B cell (primary cell): ENCODE data around the gene EFEMP1. TPM values are rescaled to one million over a fixed set of nuclear protein-coding genes. Genes with fewer than 3 reads are reported as not detected.

ENCODE experiments used
- ATAC-seq: fragments of 200-7000 bp; cut with Tn5 transposase; one replicate; pipeline ENCODE4 v1.10.0; 2021; ENCODE audit warnings: low read depth, mild to moderate bottlenecking, moderate number of reproducible peaks, moderate library complexity
- CTCF ChIA-PET: fragments of 350-600 bp; sonication (Branson Sonifier 250); formaldehyde crosslinking; loops from one replicate; lab custom pipeline; 2021; ENCODE audit warnings: antibody characterized with exemption, inconsistent platforms; lab: Charles Lee
- POLR2A ChIA-PET: fragments of 350-600 bp; sonication (Branson Sonifier 250); formaldehyde crosslinking; loops from one replicate; lab custom pipeline; 2021; ENCODE audit warnings: antibody characterized with exemption; lab: Charles Lee
- DNase-seq: peaks from one replicate; pipeline ENCODE4 v3.0.0; 2013
- H2AFZ ChIP-seq: 2 replicates; pipeline ENCODE4 v1.6.1; 2012; ENCODE audit warnings: mild to moderate bottlenecking, low read depth, low read length; ENCODE audit not compliant: insufficient read depth, poor library complexity, severe bottlenecking
- H3K27ac ChIP-seq, 2 donors: 1 replicate in 1 of 2; 2 replicates in 1 of 2; pipeline ENCODE4 v1.5.1; 2012 to 2013; ENCODE audit warnings: low read length in 2 of 2, mild to moderate bottlenecking in 2 of 2, moderate library complexity in 1 of 2
- H3K27me3 ChIP-seq, 4 experiments: fragments of 200-600 bp in 1 of 4; sonication (generic) in 1 of 4; replicated peaks in 1 of 4; 1 replicate in 2 of 4; 2 replicates in 2 of 4; pipeline versions ENCODE4 v1.6.1 to v1.7.0; 2013 to 2016; ENCODE audit warnings: low read length in 3 of 4, mild to moderate bottlenecking in 2 of 4, mixed read lengths in 1 of 4, moderate library complexity in 1 of 4; ENCODE audit not compliant: insufficient read depth in 4 of 4, control insufficient read depth in 3 of 4; ENCODE audit errors: control extremely low read depth in 1 of 4
- H3K36me3 ChIP-seq, 2 experiments: replicated peaks in 1 of 2; 1 replicate in 1 of 2; 2 replicates in 1 of 2; pipeline versions ENCODE4 v1.6.1 to v1.7.1; 2013; ENCODE audit warnings: low read length in 1 of 2; ENCODE audit not compliant: insufficient read depth in 2 of 2, control insufficient read depth in 1 of 2; ENCODE audit errors: control extremely low read depth in 1 of 2, extremely low read depth in 1 of 2
- H3K4me1 ChIP-seq, 2 donors: fragments of 200-600 bp in 1 of 2; sonication (generic) in 1 of 2; 1 replicate in 1 of 2; 2 replicates in 1 of 2; pipeline versions ENCODE4 v1.5.1 to v1.6.1; 2013 to 2017; ENCODE audit warnings: low read length in 2 of 2; ENCODE audit not compliant: control insufficient read depth in 2 of 2, insufficient read depth in 2 of 2
- H3K4me2 ChIP-seq: replicated peaks from 2 replicates; pipeline ENCODE3; 2012; ENCODE audit warnings: mild to moderate bottlenecking, low read depth, low read length; ENCODE audit not compliant: poor library complexity, severe bottlenecking
- H3K4me3 ChIP-seq, 5 experiments: fragments of 200-600 bp in 1 of 5; sonication (generic) in 1 of 5; 1 replicate in 3 of 5; 2 replicates in 2 of 5; pipeline versions ENCODE4 v1.5.1 to v1.7.0; 2011 to 2016; ENCODE audit warnings: low read length in 4 of 5, mild to moderate bottlenecking in 4 of 5, low read depth in 2 of 5, control low read depth in 1 of 5, moderate library complexity in 1 of 5; ENCODE audit not compliant: insufficient read depth in 1 of 5; ENCODE audit errors: control extremely low read depth in 1 of 5, extremely low read depth in 1 of 5
- H3K79me2 ChIP-seq: fragments of 200-600 bp; sonication (generic); one replicate; pipeline ENCODE4 v1.6.0; 2016; ENCODE audit warnings: low read length; ENCODE audit not compliant: control insufficient read depth, insufficient read depth
- H3K9ac ChIP-seq: fragments of 200-600 bp; sonication (generic); 2 replicates; pipeline ENCODE4 v1.6.1; 2017; ENCODE audit warnings: mild to moderate bottlenecking, low read length, moderate library complexity
- H3K9me3 ChIP-seq, 3 donors: one replicate each; pipeline versions ENCODE4 v1.6.1 to v1.7.1; 2013; ENCODE audit warnings: low read length in 2 of 3; ENCODE audit not compliant: control insufficient read depth in 2 of 3, insufficient read depth in 1 of 3; ENCODE audit errors: control extremely low read depth in 1 of 3
- H4K20me1 ChIP-seq: 2 replicates; pipeline ENCODE4 v1.6.0; 2012; ENCODE audit warnings: mild to moderate bottlenecking, low read length; ENCODE audit not compliant: insufficient read depth, control insufficient read depth, poor library complexity, severe bottlenecking
- H3K27ac Mint-ChIP-seq: one replicate; pipeline ENCODE4 v1.8.0; 2021; ENCODE audit warnings: mixed read lengths
- H3K27me3 Mint-ChIP-seq: one replicate; pipeline ENCODE4 v1.8.0; 2021; ENCODE audit warnings: mixed read lengths
- H3K4me1 Mint-ChIP-seq: one replicate; pipeline ENCODE4 v1.8.0; 2021; ENCODE audit warnings: mixed read lengths
- H3K4me3 Mint-ChIP-seq: one replicate; pipeline ENCODE4 v1.8.0; 2021; ENCODE audit warnings: mixed read lengths
- H3K9me3 Mint-ChIP-seq: one replicate; pipeline ENCODE4 v1.8.0; 2022; ENCODE audit warnings: mixed read lengths; ENCODE audit not compliant: insufficient read depth
- CTCF ChIP-seq: fragments of 200-600 bp; IDR thresholded peaks from one replicate; pipeline ENCODE4 v1.8.0; 2022; ENCODE audit warnings: antibody characterized with exemption, mild to moderate bottlenecking
- EZH2 ChIP-seq: IDR thresholded peaks from 2 replicates; pipeline ENCODE4 v1.6.1; 2012; ENCODE audit warnings: borderline replicate concordance, low read depth, mild to moderate bottlenecking, moderate library complexity, low read length; ENCODE audit not compliant: insufficient read depth, poor library complexity, severe bottlenecking
- WGBS: methylation state at CpG from one replicate; pipeline ENCODE4 v1.1.5; 2013; ENCODE audit warnings: missing lambda C conversion rate; ENCODE audit not compliant: insufficient coverage; 5-methylcytosine and 5-hydroxymethylcytosine counted together
- intact Hi-C: fragments of 100-400 bp; cut with micrococcal nuclease; formaldehyde crosslinking; loops from one replicate; pipeline ENCODE4 v1.10.0; 2022
- polyA plus RNA-seq: library from polyadenylated mRNA; depleted of rRNA; stranded (reverse); fragments of >200 nt; gene quantifications from 2 replicates; pipeline ENCODE4 v1.2.3, GENCODE V29; 2012
- total RNA-seq, 2 donors: library from RNA; stranded (reverse); fragments of 120-200 nt in 1 of 2; gene quantifications; 1 replicate in 1 of 2; 2 replicates in 1 of 2; pipeline versions ENCODE4 v1.2.3 to v1.2.4, GENCODE V29; 2013 to 2022

Gene EFEMP1
- total and polyA plus RNA-seq, 2 donors (not counting 1 experiment from before 2014, with no cell fraction given), result not detected

GRCh38 chr2:55901322-55901721 lies 22.3 kb downstream of the EFEMP1 start:
- Histone ChIP-seq H3K9me3 (no peaks in the 10 kb centered on the region), H3K79me2 (no peaks in the 10 kb centered on the region), H4K20me1 (no peaks in the 10 kb centered on the region), H3K4me2 (no peak overlapping the region), H3K36me3 (no peaks in the 10 kb centered on the region), H3K4me1 (no peaks in the 10 kb centered on the region), H2AFZ (no peak overlapping the region), H3K4me3 (no peak overlapping the region), H3K27me3 (no peaks in the 10 kb centered on the region), H3K9ac (no peak overlapping the region), H3K27ac (no peak overlapping the region)
- Mint-ChIP-seq H3K4me1 (no peaks in the 10 kb centered on the region), H3K27me3 (no peaks in the 10 kb centered on the region), H3K9me3 (no peaks in the 10 kb centered on the region), H3K27ac (no peak overlapping the region), H3K4me3 (no peak overlapping the region)
- ATAC-seq (no peak), DNase-seq (no peak)
- TF ChIP-seq EZH2, result no peak
- TF ChIP-seq CTCF, result no peak
- 40% methylated on average over 1 of the region's 1 CpG for WGBS
- POLR2A ChIA-PET, result no interaction called here
- CTCF ChIA-PET, result no interaction called here
- intact Hi-C loops, result no loop called here

- Mint-ChIP-seq H3K27ac (no peak overlapping the region), H3K9me3 (no peaks in the 10 kb centered on the region), H3K27me3 (no peaks in the 10 kb centered on the region), H3K4me1 (no peaks in the 10 kb centered on the region), H3K4me3 (no peak overlapping the region)
- intact Hi-C loops, result no loop called here
- ChIA-PET POLR2A (no interaction called here), CTCF (interaction anchor here (0.7 kb wide), 1 partner anchor 55 kb away, joined by 3 read pairs; no protein-coding TSS in a partner anchor)
- ATAC-seq, result no peak
- H3K9me3 ChIP-seq, result peaks cover 0 to 2% (median 0%) of the 10 kb centered on the region in 3 donors
- H3K4me2 ChIP-seq, result no peak overlapping the region
- 80% methylated on average over 1 of the region's 2 CpGs for WGBS
- no peak overlapping the region for H2AFZ ChIP-seq
- H3K4me1 ChIP-seq, result no peaks in the 10 kb centered on the region
- no peaks in the 10 kb centered on the region for H3K27me3 ChIP-seq
- TF ChIP-seq CTCF, result no peak
- H3K79me2 ChIP-seq, result no peaks in the 10 kb centered on the region
- H3K27ac ChIP-seq, result no peak overlapping the region
- H3K36me3 ChIP-seq, result no peaks in the 10 kb centered on the region
- no peak overlapping the region for H3K4me3 ChIP-seq
- DNase-seq, result no peak
- H3K9ac ChIP-seq, result no peak overlapping the region
- no peaks in the 10 kb centered on the region for H4K20me1 ChIP-seq
These were observed 23.7 kb downstream of the EFEMP1 start for GRCh38 chr2:55899881-55900280.
